ENCODE data around the gene THOC6. TPM values are rescaled to one million over a fixed set of nuclear protein-coding genes. Genes with fewer than 3 reads are reported as not detected.

The THOC6 gene
- total and polyA plus RNA-seq, 2 donors (not counting 1 experiment from before 2014, with no cell fraction given): 28.5 to 52.2 TPM

GRCh38 chr16:3035972-3036725 is 12.3 kb downstream of the THOC6 start:
- peak overlapping the region; percentile 38 for H2AFZ ChIP-seq (ENCODE audit: insufficient read depth, low read depth, low read length, poor library complexity, severe bottlenecking)
- H3K27ac ChIP-seq (ENCODE audit: low read length in 2 of 2): no peak overlapping the region
- WGBS (ENCODE audit: insufficient coverage): 3% methylated on average over 34 of the region's 40 CpGs
- intact Hi-C loops (cut with micrococcal nuclease): no loop called here
- H3K4me2 ChIP-seq (replicated peaks; ENCODE audit: low read depth, low read length, poor library complexity, severe bottlenecking): peak overlapping the region; percentile 73
- no peak overlapping the region for H3K9ac ChIP-seq (ENCODE audit: low read length)
- peaks cover 15 to 30% of the 10 kb centered on the region in 2 donors for H3K4me1 ChIP-seq (ENCODE audit: control insufficient read depth in 2 of 2, insufficient read depth in 2 of 2, low read length in 2 of 2)
- peak overlapping the region; percentile 49 for H3K4me3 Mint-ChIP-seq
- H3K27me3 Mint-ChIP-seq: peaks cover 58% of the 10 kb centered on the region
- H3K27ac Mint-ChIP-seq: peak overlapping the region; percentile 70
- TF ChIP-seq, protein P1, sequence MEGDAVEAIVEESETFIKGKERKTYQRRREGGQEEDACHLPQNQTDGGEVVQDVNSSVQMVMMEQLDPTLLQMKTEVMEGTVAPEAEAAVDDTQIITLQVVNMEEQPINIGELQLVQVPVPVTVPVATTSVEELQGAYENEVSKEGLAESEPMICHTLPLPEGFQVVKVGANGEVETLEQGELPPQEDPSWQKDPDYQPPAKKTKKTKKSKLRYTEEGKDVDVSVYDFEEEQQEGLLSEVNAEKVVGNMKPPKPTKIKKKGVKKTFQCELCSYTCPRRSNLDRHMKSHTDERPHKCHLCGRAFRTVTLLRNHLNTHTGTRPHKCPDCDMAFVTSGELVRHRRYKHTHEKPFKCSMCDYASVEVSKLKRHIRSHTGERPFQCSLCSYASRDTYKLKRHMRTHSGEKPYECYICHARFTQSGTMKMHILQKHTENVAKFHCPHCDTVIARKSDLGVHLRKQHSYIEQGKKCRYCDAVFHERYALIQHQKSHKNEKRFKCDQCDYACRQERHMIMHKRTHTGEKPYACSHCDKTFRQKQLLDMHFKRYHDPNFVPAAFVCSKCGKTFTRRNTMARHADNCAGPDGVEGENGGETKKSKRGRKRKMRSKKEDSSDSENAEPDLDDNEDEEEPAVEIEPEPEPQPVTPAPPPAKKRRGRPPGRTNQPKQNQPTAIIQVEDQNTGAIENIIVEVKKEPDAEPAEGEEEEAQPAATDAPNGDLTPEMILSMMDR (IDR thresholded peaks at IDR 0.05): no peak
- no peak for TF ChIP-seq EZH2 (IDR thresholded peaks at IDR 0.05; ENCODE audit: borderline replicate concordance, insufficient read depth, low read depth, low read length, poor library complexity, severe bottlenecking)
- H3K4me3 ChIP-seq (ENCODE audit: control extremely low read depth in 1 of 5, extremely low read depth in 1 of 5, insufficient read depth in 1 of 5, low read depth in 2 of 5, low read length in 4 of 5): peak overlapping the region in 4 of 5 experiments; percentile 1 to 19 (median 9)
- no peaks in the 10 kb centered on the region for H3K36me3 ChIP-seq (replicated peaks in 1 of 2; ENCODE audit: control extremely low read depth in 1 of 2, control insufficient read depth in 1 of 2, extremely low read depth in 1 of 2, insufficient read depth in 2 of 2, low read length in 1 of 2)
- ChIA-PET POLR2A (interaction anchor here (0.6 kb wide), 1 partner anchor 57 kb away, joined by 4 read pairs; no protein-coding TSS in a partner anchor), CTCF (interaction anchor here (5.3 kb wide), 1 partner anchor 8 kb away, joined by 35 read pairs; the partner anchor contains the start of gene MMP25)
- H3K79me2 ChIP-seq (ENCODE audit: control insufficient read depth, insufficient read depth, low read length): no peaks in the 10 kb centered on the region
- H3K4me1 Mint-ChIP-seq: peaks cover 14% of the 10 kb centered on the region
- H3K9me3 Mint-ChIP-seq (ENCODE audit: insufficient read depth): no peaks in the 10 kb centered on the region
- H3K27me3 ChIP-seq (replicated peaks in 1 of 4; ENCODE audit: control extremely low read depth in 1 of 4, control insufficient read depth in 3 of 4, insufficient read depth in 4 of 4, low read length in 3 of 4): peaks cover 0 to 84% (median 44%) of the 10 kb centered on the region in 4 experiments
- peaks cover 0 to 17% (median 0%) of the 10 kb centered on the region in 3 donors for H3K9me3 ChIP-seq (ENCODE audit: control extremely low read depth in 1 of 3, control insufficient read depth in 2 of 3, insufficient read depth in 1 of 3, low read length in 2 of 3)
- ATAC-seq (ENCODE audit: low read depth): peak; percentile 26
- H4K20me1 ChIP-seq (ENCODE audit: control insufficient read depth, insufficient read depth, low read length, poor library complexity, severe bottlenecking): peaks cover 8% of the 10 kb centered on the region
- DNase-seq: no peak

DNA sequence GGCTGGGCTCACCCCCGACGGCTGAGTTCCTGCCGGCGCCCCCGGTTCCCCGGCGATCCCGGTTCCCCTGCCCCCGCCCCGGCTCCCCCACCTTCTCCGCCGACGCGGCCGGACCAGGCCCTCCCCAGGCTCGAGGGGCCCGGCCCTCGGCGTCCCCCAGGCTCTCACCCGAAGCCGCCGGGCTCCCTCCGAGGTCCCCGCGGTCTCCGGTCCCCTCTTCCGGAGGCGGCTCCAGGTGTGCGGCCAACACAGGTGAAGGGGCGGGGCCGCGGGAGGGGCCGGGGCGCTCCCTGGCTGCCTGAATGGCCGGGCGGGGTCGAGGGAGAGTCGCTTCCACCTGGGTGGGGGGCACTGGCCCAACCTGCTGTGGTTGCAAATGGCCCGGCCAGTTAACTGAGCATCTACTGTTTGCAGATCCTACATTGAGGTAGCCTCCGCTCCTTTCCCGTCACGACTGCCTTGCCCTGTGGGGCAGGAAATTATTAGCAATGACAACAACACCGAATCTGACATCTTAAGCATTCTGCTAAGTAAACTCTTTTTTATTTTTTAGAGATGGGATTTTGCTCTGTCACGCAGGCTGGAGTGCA is 13.0 kb downstream of the THOC6 start, which contains the start of gene BICDL2:
TSS of gene BICDL2 (minus strand) at position 219 of the 590 bp plus-strand sequence. CDS start 1,448 bp downstream, outside the sequence.
- no peak within 1 kb of the TSS for H3K27ac ChIP-seq (ENCODE audit: low read length in 2 of 2)
- WGBS (ENCODE audit: insufficient coverage): 6% methylated on average over 39 of the region's 44 CpGs
- ChIA-PET POLR2A (no interaction called here), CTCF (no interaction called here)
- H3K9me3 Mint-ChIP-seq (ENCODE audit: insufficient read depth): no peaks in the 10 kb centered on the region
- no peak for DNase-seq
- H3K4me1 ChIP-seq (ENCODE audit: control insufficient read depth in 2 of 2, insufficient read depth in 2 of 2, low read length in 2 of 2): peaks cover 15 to 30% of the 10 kb centered on the region in 2 donors
- H3K27me3 Mint-ChIP-seq: peaks cover 54% of the 10 kb centered on the region
- peaks cover 0 to 77% (median 42%) of the 10 kb centered on the region in 4 experiments for H3K27me3 ChIP-seq (replicated peaks in 1 of 4; ENCODE audit: control extremely low read depth in 1 of 4, control insufficient read depth in 3 of 4, insufficient read depth in 4 of 4, low read length in 3 of 4)
- H3K36me3 ChIP-seq (replicated peaks in 1 of 2; ENCODE audit: control extremely low read depth in 1 of 2, control insufficient read depth in 1 of 2, extremely low read depth in 1 of 2, insufficient read depth in 2 of 2, low read length in 1 of 2): no peaks in the 10 kb centered on the region
- peak within 1 kb of the TSS; percentile 38 for H2AFZ ChIP-seq (ENCODE audit: insufficient read depth, low read depth, low read length, poor library complexity, severe bottlenecking)
- ATAC-seq (ENCODE audit: low read depth): no peak
- TF ChIP-seq, protein P1 (IDR thresholded peaks at IDR 0.05): no peak
- no peak for TF ChIP-seq EZH2 (IDR thresholded peaks at IDR 0.05; ENCODE audit: borderline replicate concordance, insufficient read depth, low read depth, low read length, poor library complexity, severe bottlenecking)
- peak within 1 kb of the TSS in 4 of 5 experiments; percentile 1 to 19 (median 9) for H3K4me3 ChIP-seq (ENCODE audit: control extremely low read depth in 1 of 5, extremely low read depth in 1 of 5, insufficient read depth in 1 of 5, low read depth in 2 of 5, low read length in 4 of 5)
- no peak within 1 kb of the TSS for H3K9ac ChIP-seq (ENCODE audit: low read length)
- H4K20me1 ChIP-seq (ENCODE audit: control insufficient read depth, insufficient read depth, low read length, poor library complexity, severe bottlenecking): peaks cover 3% of the 10 kb centered on the region
- peak within 1 kb of the TSS; percentile 49 for H3K4me3 Mint-ChIP-seq
- H3K4me2 ChIP-seq (replicated peaks; ENCODE audit: low read depth, low read length, poor library complexity, severe bottlenecking): peak within 1 kb of the TSS; percentile 73
- peaks cover 11% of the 10 kb centered on the region for H3K4me1 Mint-ChIP-seq
- intact Hi-C loops (cut with micrococcal nuclease): no loop called here
- H3K79me2 ChIP-seq (ENCODE audit: control insufficient read depth, insufficient read depth, low read length): no peaks in the 10 kb centered on the region
- peaks cover 0 to 14% (median 0%) of the 10 kb centered on the region in 3 donors for H3K9me3 ChIP-seq (ENCODE audit: control extremely low read depth in 1 of 3, control insufficient read depth in 2 of 3, insufficient read depth in 1 of 3, low read length in 2 of 3)
- peak within 1 kb of the TSS; percentile 70 for H3K27ac Mint-ChIP-seq

All from B cell (primary cell).